ENCODE results near the gene PTPRM.

Gene PTPRM

GRCh38 chr18:8381821-8382459 lies 814.8 kb downstream of the PTPRM start:
- H3K4me3 ChIP-seq (ENCODE audit: low read length), result no peak overlapping the region
- no peak for DNase-seq (ENCODE audit: low read depth, low spot score)

- no peak overlapping the region for H3K4me3 ChIP-seq (ENCODE audit: low read length)
- DNase-seq (ENCODE audit: low read depth, low spot score), result no peak
Measured at GRCh38 chr18:8385400-8385799, 818.3 kb downstream of the PTPRM start.

GRCh38 chr18:8386669-8387380 lies 819.7 kb downstream of the PTPRM start:
- no peak overlapping the region for H3K4me3 ChIP-seq (ENCODE audit: low read length)
- no peak for DNase-seq (ENCODE audit: low read depth, low spot score)

- DNase-seq (ENCODE audit: low read depth, low spot score), result peak; percentile 48
- no peak overlapping the region for H3K4me3 ChIP-seq (ENCODE audit: low read length)
Measured at GRCh38 chr18:8389391-8390340, 822.5 kb downstream of the PTPRM start.

- no peak for DNase-seq (ENCODE audit: low read depth, low spot score)
Measured at GRCh38 chr18:8391068-8391467, 824.0 kb downstream of the PTPRM start.

GRCh38 chr18:8396254-8396653 lies 829.1 kb downstream of the PTPRM start:
- H3K4me3 ChIP-seq (ENCODE audit: low read length), result no peak overlapping the region
- DNase-seq (ENCODE audit: low read depth, low spot score), result no peak

More at GRCh38 chr18:8391068-8391467, 824.0 kb downstream of the PTPRM start:
- H3K4me3 ChIP-seq (ENCODE audit: low read length), result no peak overlapping the region

- no peak overlapping the region for H3K4me3 ChIP-seq (ENCODE audit: low read length)
- no peak for DNase-seq (ENCODE audit: low read depth, low spot score)
Measured at GRCh38 chr18:8397034-8397433, 829.9 kb downstream of the PTPRM start.

GRCh38 chr18:8399138-8399537 lies 832.0 kb downstream of the PTPRM start:
- DNase-seq (ENCODE audit: low read depth, low spot score), result no peak
- no peak overlapping the region for H3K4me3 ChIP-seq (ENCODE audit: low read length)

- no peak overlapping the region for H3K4me3 ChIP-seq (ENCODE audit: low read length)
- no peak for DNase-seq (ENCODE audit: low read depth, low spot score)
Measured at GRCh38 chr18:8400193-8400752, 833.2 kb downstream of the PTPRM start.

GRCh38 chr18:8400825-8401224 lies 833.7 kb downstream of the PTPRM start:
- H3K4me3 ChIP-seq (ENCODE audit: low read length), result no peak overlapping the region
- DNase-seq (ENCODE audit: low read depth, low spot score), result no peak

- DNase-seq (ENCODE audit: low read depth, low spot score), result no peak
- no peak overlapping the region for H3K4me3 ChIP-seq (ENCODE audit: low read length)
Measured at GRCh38 chr18:8401606-8402005, 834.5 kb downstream of the PTPRM start.

- DNase-seq (ENCODE audit: low read depth, low spot score), result no peak
- H3K4me3 ChIP-seq (ENCODE audit: low read length), result no peak overlapping the region
Measured at GRCh38 chr18:8402237-8402636, 835.1 kb downstream of the PTPRM start.

- no peak for DNase-seq (ENCODE audit: low read depth, low spot score)
- no peak overlapping the region for H3K4me3 ChIP-seq (ENCODE audit: low read length)
Measured at GRCh38 chr18:8403713-8404112, 836.6 kb downstream of the PTPRM start.

- no peak for DNase-seq (ENCODE audit: low read depth, low spot score)
- H3K4me3 ChIP-seq (ENCODE audit: low read length), result no peak overlapping the region
Measured at GRCh38 chr18:8406186-8406867, 839.2 kb downstream of the PTPRM start.

GRCh38 chr18:8406868-8407250 lies 839.7 kb downstream of the PTPRM start:
- DNase-seq (ENCODE audit: low read depth, low spot score), result no peak
- H3K4me3 ChIP-seq (ENCODE audit: low read length), result no peak overlapping the region

GRCh38 chr18:8409151-8409550 lies 842.0 kb downstream of the PTPRM start:
- DNase-seq (ENCODE audit: low read depth, low spot score), result no peak
- H3K4me3 ChIP-seq (ENCODE audit: low read length), result no peak overlapping the region

- no peak for DNase-seq (ENCODE audit: low read depth, low spot score)
- no peak overlapping the region for H3K4me3 ChIP-seq (ENCODE audit: low read length)
Measured at GRCh38 chr18:8411492-8411891, 844.4 kb downstream of the PTPRM start.

GRCh38 chr18:8412117-8412516 lies 845.0 kb downstream of the PTPRM start:
- no peak overlapping the region for H3K4me3 ChIP-seq (ENCODE audit: low read length)
- no peak for DNase-seq (ENCODE audit: low read depth, low spot score)

GRCh38 chr18:8413189-8413588 lies 846.1 kb downstream of the PTPRM start:
- no peak for DNase-seq (ENCODE audit: low read depth, low spot score)
- no peak overlapping the region for H3K4me3 ChIP-seq (ENCODE audit: low read length)
